OCI-LY3 (cell line): ENCODE measurements around the gene C8B.

ENCODE experiments used
- EZH2phosphoT487 ChIP-seq: fragments of 200-600 bp; shearing (Covaris generic); IDR thresholded peaks from 2 replicates; pipeline ENCODE4 v1.6.1; 2018; ENCODE audit warnings: antibody characterized with exemption, mixed run types, low read depth
- TF ChIP-seq, protein P1 (sequence below): fragments of 200-600, 300-600 bp; sonication (generic); IDR thresholded peaks from 2 replicates; pipeline ENCODE4 v1.5.1; 2014; ENCODE audit warnings: antibody characterized with exemption, low read length, low read depth

DNA sequence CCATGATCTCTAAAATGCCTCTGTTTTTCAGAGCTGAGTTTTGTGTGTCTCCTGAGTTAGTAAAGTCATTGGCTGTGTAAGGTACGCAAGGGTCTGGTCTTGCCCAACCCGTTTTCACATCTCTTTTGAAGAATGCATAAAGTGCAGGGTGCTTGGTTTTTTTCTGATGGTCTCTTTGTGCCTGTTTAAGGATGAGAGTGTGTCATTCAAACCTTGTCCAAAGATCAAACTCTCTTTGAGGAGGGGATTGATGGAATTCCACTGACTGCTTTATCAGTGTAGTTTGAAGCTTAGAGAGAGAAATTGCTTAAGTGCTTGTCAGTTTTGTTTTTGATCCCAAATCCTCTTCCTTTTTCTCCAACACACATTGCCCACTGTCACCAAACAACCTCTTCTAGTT, 20.0 kb upstream of the C8B start:
- TF ChIP-seq, protein P1, sequence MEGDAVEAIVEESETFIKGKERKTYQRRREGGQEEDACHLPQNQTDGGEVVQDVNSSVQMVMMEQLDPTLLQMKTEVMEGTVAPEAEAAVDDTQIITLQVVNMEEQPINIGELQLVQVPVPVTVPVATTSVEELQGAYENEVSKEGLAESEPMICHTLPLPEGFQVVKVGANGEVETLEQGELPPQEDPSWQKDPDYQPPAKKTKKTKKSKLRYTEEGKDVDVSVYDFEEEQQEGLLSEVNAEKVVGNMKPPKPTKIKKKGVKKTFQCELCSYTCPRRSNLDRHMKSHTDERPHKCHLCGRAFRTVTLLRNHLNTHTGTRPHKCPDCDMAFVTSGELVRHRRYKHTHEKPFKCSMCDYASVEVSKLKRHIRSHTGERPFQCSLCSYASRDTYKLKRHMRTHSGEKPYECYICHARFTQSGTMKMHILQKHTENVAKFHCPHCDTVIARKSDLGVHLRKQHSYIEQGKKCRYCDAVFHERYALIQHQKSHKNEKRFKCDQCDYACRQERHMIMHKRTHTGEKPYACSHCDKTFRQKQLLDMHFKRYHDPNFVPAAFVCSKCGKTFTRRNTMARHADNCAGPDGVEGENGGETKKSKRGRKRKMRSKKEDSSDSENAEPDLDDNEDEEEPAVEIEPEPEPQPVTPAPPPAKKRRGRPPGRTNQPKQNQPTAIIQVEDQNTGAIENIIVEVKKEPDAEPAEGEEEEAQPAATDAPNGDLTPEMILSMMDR, result no peak
- TF ChIP-seq EZH2phosphoT487, result no peak
